ENCODE results near the gene C4orf46.
A peak's percentile ranks its signal among the peaks of the same experiment; 100 is the strongest.
"Not testable (repeated sequence)": the region's sequence is repeated elsewhere in the genome, so short reads cannot be mapped to it uniquely, and the experiment has no call there.

Gene C4orf46

GRCh38 chr4:158671665-158671914 is at the start of gene C4orf46:
Gene C4orf46, minus strand, starts transcription at chr4:158671887. Its CDS starts 86 bp downstream, at chr4:158671801.
- TF ChIP-seq ZFX (IDR thresholded peaks at IDR 0.05): no peak
- no peak for TF ChIP-seq CTCF (conservative IDR thresholded peaks at IDR 0.05)
- H3K27ac ChIP-seq: peak within 1 kb of the TSS; percentile 78

- no peak overlapping the region for H3K27ac ChIP-seq
- TF ChIP-seq CTCF (conservative IDR thresholded peaks at IDR 0.05) (no peak), ZFX (IDR thresholded peaks at IDR 0.05) (no peak)
These were observed 44.1 kb upstream of the C4orf46 start for GRCh38 chr4:158715802-158716201.

DNA sequence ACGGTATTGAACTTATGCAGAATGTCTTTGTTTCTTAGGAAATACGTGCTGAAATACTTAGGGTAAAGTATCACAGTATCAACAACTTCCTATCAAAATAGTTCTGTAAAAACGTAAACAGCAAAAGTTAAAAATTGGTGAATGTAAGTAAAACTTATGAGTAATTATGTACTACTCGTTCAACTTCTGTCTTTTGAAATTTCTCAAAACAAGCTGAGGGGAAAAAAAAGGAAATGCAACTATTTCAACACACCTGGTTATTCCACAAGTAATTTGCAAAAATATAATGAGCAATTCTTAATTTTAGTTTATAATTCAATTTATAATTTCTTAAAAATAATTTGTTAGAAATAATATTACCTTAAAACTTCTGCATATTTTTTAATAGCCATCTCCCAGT is 43.2 kb upstream of the C4orf46 start:
- no peak overlapping the region for H3K27ac ChIP-seq
- TF ChIP-seq CTCF (conservative IDR thresholded peaks at IDR 0.05) (no peak), ZFX (IDR thresholded peaks at IDR 0.05) (no peak)

DNA sequence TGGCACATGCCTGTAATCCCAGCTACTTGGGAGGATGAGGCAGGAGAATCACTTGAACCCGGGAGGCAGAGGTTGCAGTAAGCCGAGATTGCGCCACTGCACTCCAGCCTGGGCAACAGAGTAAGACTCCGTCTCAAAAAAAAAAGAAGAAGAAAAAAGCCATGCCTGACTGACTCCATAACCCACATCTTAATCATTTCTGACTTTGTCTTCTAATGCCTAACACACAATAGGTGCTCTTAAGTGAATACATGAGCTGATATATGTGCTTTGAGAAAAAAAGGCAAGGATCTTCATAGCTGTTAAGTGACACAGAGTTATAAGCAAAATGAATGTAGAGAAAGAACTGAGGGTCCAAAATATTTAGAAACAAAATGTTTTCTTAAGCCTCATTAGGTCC is 40.9 kb upstream of the C4orf46 start:
- H3K27ac ChIP-seq: not testable (repeated sequence)

DNA sequence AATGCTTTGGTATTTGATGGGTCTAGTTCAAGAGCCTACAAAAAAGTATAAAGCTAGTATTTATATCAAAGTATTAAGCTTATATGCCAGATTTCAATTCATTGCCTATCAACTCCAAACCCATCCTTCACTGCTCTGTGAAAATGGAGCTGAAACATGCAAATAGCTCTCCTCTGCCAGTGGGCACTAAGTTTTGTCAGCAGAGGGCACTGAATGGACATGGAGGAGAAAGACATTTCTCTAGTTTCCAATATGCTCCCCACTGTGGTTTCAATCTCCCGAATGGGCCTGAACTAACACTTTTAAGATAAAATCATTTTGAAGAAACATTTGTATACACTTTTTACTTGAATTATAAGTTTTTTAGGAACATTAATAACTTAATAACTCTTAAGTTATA is 39.1 kb upstream of the C4orf46 start:
- TF ChIP-seq ZFX (IDR thresholded peaks at IDR 0.05) (no peak), CTCF (conservative IDR thresholded peaks at IDR 0.05) (peak; percentile 30)

DNA sequence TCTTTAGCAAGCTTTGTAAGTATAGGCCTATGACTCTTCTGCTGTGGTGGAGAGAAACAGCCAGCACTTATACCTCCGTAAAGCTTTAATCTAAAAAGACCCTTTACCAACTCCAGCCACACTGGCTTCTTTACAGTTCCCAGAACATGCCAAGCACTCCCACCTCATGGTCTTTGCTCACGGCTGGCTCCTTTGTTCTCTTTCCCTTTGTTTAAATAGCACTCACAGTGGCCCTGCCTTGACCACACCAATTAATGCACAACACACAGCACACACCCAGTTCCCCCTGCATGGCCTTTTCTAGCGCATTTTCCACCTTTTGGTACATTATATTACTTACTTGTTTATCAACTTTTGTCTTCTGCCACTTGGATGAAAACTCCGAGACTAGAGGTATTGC is 32.6 kb upstream of the C4orf46 start:
- no peak for TF ChIP-seq CTCF (conservative IDR thresholded peaks at IDR 0.05)
- TF ChIP-seq ZFX (IDR thresholded peaks at IDR 0.05): no peak
- no peak overlapping the region for H3K27ac ChIP-seq

More for the DNA sequence above, 39.1 kb upstream of the C4orf46 start:
- no peak overlapping the region for H3K27ac ChIP-seq

DNA sequence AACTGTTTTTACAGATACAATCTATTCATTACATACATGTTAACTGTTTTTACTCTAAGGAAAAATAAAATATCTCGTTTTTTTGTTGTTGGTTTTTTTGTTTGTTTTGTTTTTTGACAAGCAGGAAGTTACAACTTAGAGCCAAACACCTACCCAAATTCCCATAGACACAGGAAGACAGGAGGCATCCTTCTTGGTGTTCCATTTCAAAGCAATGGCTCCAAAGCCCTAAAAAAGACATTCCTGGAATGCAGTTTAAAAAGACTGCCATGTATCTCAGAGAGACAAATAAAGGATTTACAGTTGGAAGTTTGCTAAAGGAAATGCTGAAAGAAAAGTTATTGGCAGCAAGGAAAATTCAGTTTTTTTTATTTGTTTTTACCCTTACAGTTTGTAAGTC is 17.1 kb upstream of the C4orf46 start:
- TF ChIP-seq ZFX (IDR thresholded peaks at IDR 0.05) (no peak), CTCF (conservative IDR thresholded peaks at IDR 0.05) (no peak)
- H3K27ac ChIP-seq: no peak overlapping the region

- no peak overlapping the region for H3K27ac ChIP-seq
- TF ChIP-seq ZFX (IDR thresholded peaks at IDR 0.05): no peak
- TF ChIP-seq CTCF (conservative IDR thresholded peaks at IDR 0.05): no peak
These were observed 10.4 kb upstream of the C4orf46 start for GRCh38 chr4:158682066-158682465.
